MV-4-11 (cell line): ENCODE results near the gene COPS7A.

ENCODE experiments used
- DNase-seq: peaks from one replicate; lab custom pipeline; 2025; lab: John Stamatoyannopoulos, UW

The COPS7A gene

DNA sequence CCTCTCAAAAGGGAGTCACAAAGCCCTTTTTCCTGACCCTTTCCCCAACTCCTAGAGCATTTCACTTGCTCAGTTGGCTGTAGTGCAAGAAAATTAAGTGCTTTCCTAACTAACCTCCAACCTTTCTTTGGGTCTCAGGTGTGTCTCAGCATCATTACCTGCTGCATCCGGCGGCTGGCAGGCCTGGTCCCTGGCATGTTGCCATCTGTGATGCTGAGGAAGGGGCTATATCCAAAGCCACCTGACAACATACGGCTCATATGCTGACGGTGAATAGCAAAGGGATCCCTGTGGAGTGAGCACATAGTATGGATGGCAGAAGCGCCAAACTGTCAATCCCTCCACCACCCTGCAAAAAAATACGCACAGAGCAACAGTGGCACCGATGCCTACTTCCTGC is 27.9 kb downstream of the COPS7A start:
- no peak for DNase-seq

GRCh38 chr12:6752167-6752920 is 28.5 kb downstream of the COPS7A start:
- no peak for DNase-seq

DNA sequence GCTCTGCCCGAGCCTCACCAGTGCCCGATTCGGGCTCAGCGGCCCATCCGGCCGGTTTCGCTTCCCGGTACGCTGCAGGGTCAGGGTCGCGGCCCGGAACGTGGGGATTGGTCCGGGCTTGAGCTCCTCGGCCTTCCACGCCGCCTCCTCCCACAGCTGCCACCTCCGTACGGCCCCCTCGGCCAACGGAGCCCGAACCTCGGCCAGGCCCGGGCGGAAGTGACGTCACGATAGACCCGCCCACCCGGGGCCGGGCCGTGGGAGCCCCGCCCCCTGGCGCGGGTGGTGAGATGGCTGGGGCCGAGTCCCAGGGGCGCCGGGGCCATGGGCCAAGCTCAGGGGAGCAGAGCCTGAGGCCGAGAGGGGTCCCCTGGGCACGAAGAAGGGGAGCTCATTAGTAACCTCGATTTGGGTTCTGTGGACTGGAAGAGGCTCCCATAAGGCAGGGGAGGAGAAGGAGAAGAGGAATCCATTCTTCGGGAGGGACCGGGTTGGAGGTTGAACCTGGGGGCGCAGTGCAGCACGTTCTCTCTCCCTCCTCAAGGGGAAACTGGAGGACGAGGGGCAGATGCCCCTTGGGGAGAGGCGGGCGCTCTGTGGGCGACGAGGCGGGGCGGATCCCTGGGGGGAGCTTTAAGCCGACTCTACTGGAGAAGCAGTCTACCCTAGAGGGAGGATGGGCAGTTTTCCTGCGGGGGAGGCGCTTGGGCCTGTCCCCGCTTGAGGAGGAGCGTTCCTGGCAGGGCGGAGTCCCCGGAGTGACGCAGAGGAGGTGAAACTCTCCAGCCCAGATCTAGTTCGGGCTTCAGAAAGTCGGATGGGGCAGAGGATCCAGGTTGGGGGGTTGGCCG is 29.3 kb downstream of the COPS7A start, which contains the start of gene MLF2:
Gene MLF2 (minus strand): TSS at position 221 of the 851 bp plus-strand sequence. CDS start 807 bp downstream, outside the sequence.
- DNase-seq, result peak; percentile 97

DNA sequence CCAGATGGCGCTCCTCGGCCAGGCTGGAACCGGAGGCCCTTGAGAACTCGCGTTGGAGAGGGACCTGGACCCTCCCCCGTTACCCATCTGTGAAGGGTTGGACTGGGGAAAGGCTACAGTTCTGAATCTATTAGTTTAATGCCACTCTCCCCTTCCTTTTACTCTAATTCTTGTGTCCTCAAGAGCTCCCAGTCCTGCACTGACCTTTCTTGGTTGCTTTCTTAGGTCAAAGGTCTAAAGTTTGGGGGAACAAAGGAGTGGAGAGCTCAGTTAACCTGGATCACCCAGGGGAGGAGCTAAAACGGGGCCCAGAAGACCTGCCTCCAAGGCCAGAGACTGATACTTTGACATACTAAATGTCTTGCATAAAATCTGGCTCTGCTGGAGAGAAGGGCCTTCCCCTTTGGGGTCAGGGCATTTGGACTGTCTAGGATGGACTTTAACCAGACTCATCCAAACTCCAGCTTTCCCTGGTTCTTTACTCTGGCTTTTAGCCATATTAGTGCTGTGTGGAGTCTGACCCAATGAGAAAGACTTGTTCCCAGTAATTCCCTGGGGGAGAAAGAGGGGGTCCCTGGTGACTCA is 30.0 kb downstream of the COPS7A start:
- DNase-seq, result no peak

GRCh38 chr12:6754411-6754810 is 30.6 kb downstream of the COPS7A start:
- peak; percentile 61 for DNase-seq

DNA sequence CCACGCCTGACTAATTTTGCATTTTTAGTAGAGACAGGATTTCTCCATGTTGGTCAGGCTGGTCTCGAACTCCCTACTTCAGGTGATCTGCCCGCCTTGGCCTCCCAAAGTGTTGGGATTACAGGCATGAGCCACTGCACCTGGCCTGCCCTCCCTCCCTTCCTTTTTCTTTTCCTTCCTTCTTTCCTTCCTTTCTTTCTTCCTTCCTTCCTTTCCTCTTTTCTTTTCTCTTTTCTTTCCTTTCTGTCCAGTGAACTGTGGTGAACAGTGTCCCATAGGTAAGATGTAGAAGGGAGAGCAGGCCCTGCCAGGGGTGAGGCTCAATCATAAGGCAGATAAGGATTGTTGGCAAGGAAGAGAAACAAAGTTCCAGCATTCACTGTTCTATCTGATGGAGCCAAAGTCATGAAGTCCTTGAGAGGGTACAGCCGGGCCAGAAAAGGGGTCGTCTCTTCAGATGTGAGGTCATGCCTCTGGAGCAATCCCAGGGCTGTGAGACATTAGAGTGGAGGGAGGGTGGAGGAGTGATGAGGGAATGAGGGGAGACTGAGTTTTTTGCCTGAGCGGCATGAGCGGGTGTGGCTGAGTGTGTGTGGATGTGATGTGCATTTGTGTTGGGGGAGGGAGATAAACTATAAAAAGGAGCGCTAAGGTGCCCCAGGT is 33.3 kb downstream of the COPS7A start:
- no peak for DNase-seq

- DNase-seq, result no peak
Observed at GRCh38 chr12:6758506-6759095, 34.8 kb downstream of the COPS7A start.

GRCh38 chr12:6759741-6760140 is 35.9 kb downstream of the COPS7A start:
- DNase-seq, result no peak

DNA sequence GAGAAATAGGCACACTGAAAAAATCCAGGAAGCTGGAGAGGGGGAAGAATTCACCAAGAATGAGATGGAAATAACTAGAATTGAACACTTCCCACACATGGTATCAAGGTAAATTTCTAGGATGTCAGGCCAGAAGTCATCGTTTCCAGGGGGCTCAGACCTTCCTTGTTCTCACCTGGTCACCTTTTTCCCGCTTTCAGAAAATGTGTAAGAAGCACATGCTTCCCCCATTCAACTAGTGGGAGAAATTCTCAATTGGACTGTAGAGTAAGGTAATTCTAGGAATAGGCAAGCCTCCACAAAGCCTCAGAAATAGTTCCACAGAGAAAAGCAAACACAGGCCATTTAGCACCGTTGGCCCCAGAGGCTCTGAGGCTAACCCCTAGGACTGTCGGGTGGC is 39.5 kb downstream of the COPS7A start:
- no peak for DNase-seq

DNA sequence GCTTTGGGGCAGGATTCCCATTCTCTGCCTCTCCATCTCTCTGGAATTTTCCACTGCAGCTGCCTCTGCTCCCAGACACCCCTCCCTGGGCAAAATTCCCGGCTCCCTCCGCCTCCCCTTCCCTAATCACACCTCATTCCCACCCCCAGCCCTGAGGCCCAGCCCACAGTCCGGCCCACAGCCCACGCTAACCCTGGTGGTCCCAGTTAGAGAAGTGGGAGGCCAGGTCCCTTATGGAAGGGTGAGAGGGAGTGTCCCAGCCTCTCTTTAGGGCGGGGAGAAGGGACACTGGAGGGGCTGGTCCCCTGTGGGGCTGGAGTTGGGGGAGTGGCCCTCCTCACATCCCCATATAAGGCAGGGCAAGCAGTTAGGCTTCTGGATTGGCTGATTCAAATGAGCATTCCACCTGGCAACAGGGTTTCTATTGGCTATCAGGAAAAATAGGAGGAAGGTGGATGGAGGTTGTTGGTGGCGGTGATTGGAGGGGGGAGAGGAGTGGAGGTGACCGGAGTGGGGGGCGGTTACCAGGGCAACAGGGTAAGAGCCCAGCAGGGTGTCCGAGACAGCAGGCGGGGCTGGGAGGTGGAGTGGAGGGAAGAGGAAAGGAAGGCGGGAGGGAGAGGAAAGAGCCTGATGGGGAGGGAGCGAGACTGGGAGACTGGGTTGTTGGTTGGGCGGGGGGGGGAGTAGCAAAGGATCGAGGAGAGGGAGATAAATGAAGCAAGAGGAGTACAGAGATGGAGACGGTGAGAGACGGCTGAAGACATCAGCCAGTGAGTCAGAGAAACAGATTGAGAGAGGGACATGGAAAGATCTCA is 40.4 kb downstream of the COPS7A start:
- DNase-seq, result peak; percentile 77

DNA sequence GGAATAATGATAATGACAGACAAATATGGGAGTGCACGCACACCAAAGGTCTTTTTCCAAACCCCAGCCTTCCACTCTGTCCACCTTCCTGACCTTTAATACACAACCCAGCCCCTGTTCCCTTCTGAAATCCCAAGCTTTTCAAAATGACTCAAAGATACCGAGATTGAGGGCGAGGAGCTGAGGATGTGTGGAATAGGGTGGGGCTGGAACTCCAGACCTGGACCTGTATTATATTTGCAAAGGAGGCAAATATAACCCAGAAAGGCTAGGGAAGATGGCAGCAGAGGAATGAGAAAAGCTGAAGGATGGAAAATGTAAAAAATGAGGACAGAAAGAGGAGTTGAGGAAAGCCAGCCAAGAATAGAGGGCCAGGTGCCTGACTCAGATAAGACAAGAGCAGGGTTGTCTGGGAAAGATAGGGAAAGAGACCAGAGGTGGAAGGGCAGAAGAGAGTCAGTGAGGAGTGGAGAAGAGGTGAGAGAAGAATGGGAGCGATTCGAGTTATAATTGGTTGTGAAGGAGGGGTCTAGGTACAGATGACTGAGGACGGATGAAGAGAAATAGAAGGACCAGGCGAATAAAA is 41.3 kb downstream of the COPS7A start:
- no peak for DNase-seq

DNA sequence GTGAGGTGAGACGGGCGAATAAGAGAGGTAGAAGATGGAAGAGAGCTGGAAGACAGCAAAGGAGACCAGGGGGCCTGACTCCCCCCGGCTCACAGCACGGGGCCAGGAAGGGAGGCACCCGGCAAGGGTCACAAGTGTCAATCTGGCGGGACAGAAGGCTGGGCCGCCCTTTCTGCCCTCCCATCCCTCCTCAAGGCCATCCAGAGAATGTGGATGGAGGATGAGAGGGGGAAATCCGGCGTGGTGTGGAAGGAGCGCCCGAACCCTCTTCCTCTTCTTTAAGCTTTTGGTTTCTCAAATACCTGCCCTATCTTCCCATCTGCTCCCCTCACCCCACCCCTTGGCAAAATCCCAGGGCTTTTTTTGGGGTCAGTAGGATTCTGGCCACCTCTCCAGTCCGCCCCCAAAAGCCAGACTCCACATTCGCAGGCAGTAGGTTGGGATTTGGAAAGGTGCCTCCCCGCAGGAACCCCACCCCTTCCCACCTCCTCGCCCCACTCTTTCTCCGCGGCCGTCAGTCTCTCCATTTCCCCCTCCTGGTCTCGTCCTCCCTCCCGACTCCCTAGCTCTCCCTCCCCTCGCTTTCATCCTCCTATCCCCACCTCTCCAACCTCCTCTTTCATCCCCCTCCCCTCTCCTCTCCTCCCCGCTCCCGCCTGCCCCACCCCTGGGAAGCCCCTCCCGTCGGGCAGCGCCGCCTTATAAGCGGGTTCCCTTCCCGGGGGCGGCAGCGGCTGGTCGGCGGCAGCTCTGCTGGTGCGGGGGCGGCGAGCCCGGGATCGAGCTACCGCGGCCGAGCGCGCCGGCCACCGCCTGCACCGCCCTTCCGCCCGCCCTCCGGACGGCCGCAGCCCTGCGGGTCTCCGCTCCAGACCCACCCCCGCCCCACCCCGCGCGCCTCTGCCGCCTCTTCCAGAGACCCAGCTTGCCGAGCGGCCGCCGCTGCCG is 42.1 kb downstream of the COPS7A start, which contains the start of gene PTMS:
Gene PTMS (plus strand): TSS at position 730 of the 948 bp plus-strand sequence. CDS start 343 bp downstream, outside the sequence.
- DNase-seq, result no peak

- DNase-seq, result peak; percentile 13
Observed at GRCh38 chr12:6766651-6767349, 43.0 kb downstream of the COPS7A start.

DNA sequence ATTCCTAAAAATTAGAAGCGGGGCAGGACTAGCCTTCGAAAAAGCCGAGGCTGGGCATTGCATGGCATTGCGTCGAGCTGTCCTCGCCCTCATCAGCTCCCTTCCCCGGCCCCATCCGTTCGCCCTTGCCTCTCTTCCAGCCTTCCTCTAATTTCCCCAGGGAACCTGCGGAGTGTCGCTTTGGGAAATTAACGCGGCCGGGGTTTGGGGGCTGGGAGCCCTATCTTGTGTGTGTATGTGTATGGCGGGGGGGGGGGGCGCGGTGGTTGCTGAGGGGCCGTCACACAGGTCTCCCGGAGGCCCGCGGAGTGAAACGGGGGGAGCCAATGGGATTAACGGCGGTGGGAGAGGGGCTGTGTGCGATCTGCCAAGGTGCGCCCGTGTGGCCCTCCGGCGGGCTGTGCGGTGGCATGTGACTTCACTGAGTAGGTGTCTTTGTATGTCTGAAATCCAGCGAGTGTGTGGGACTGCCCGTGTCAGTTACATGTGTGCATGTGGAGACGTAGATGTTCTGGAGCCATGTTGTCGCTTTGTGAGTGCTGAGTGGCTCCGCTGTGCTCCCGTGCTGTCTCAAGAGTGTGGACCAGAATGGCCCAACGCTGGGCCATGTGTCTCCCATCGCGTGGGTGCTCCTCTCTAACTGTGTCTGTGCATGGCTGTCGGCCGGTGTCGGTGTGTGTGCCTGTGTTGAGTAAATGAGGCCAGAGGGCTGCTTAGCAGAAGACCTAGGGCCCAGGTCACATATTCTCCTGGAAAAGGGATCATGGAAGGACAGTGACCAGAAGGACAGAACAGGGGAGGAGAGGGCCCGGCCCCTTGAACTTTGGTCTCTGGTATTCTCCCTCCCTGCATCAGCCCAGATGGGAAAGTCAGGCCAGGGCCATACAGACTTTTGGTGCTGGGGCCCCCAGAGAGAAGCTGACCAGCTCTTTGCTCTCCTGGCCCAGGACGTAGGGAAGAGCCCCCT is 43.8 kb downstream of the COPS7A start:
- DNase-seq, result no peak

- DNase-seq, result no peak
Observed at GRCh38 chr12:6768437-6768914, 44.6 kb downstream of the COPS7A start.

GRCh38 chr12:6768990-6769389 is 45.1 kb downstream of the COPS7A start:
- DNase-seq, result no peak

DNA sequence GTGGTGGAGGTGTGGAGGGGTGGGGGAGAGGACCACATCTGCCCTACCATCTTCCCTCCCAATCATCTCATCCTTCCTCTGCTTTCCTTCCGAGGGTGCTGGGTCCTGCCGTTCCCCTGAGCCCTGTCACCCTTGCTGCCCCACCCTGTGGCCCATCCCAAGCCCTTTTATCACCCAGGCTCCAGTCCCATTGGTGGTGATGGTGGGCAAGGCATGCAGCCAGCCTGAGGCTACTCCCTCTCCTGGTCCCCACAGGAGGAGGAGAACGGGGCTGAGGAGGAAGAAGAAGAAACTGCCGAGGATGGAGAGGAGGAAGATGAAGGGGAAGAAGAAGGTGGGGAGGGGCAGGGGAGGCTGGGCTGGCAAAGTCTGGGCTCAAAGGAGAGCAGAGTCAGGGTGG is 45.8 kb downstream of the COPS7A start:
- DNase-seq, result no peak
